PC-9 (cell line): ENCODE measurements around the gene COL23A1. TPM values are rescaled to one million over a fixed set of nuclear protein-coding genes. Genes with fewer than 3 reads are reported as not detected.

Experiments used
- BruUV-seq: library from RNA; stranded (reverse); fragments of 400-500 nt; replicated peaks from 2 replicates; lab custom pipeline; 2021; lab: Mats Ljungman, UMichigan
- CTCF ChIA-PET: fragments of 300-600 bp; sonication (Branson Sonifier 250); formaldehyde crosslinking; loops from one replicate; lab custom pipeline; 2022; ENCODE audit warnings: antibody characterized with exemption; lab: Charles Lee
- POLR2A ChIA-PET: fragments of 300-600 bp; sonication (Branson Sonifier 250); formaldehyde crosslinking; loops from one replicate; lab custom pipeline; 2022; ENCODE audit warnings: antibody characterized with exemption; ENCODE audit not compliant: unreplicated experiment; lab: Charles Lee
- DNase-seq, 2 experiments: peaks; one replicate each; pipeline versions ENCODE4 v3.0.0 to v3.0.0-alpha.2; 2015 to 2022; ENCODE audit warnings: mixed read lengths in 1 of 2
- H2AFZ ChIP-seq: fragments of 200-600 bp; sonication (generic); 2 replicates; pipeline ENCODE4 v1.8.1; 2017; ENCODE audit warnings: antibody characterized with exemption
- H3F3A ChIP-seq: fragments of 200-600 bp; sonication (generic); 2 replicates; pipeline ENCODE4 v1.8.1; 2017; ENCODE audit warnings: antibody characterized with exemption, mild to moderate bottlenecking, low read depth; ENCODE audit not compliant: insufficient read depth
- H3K27ac ChIP-seq: fragments of 200-600 bp; sonication (generic); 2 replicates; pipeline ENCODE4 v1.6.1; 2016; ENCODE audit warnings: mixed run types
- H3K27me3 ChIP-seq: fragments of 200-600 bp; sonication (generic); 2 replicates; pipeline ENCODE4 v1.6.1; 2016; ENCODE audit warnings: low read depth, mixed run types; ENCODE audit not compliant: insufficient read depth
- H3K36me3 ChIP-seq: fragments of 200-600 bp; sonication (generic); 2 replicates; pipeline ENCODE4 v1.6.1; 2016; ENCODE audit warnings: low read depth, mixed run types
- H3K4me1 ChIP-seq: fragments of 200-600 bp; sonication (generic); replicated peaks from 2 replicates; pipeline ENCODE4 v1.6.1; 2016; ENCODE audit warnings: mixed run types; ENCODE audit not compliant: insufficient read depth
- H3K4me2 ChIP-seq: fragments of 200-600 bp; sonication (generic); 2 replicates; pipeline ENCODE4 v1.6.1; 2017; ENCODE audit warnings: mixed run types
- H3K4me3 ChIP-seq: fragments of 200-600 bp; sonication (generic); 2 replicates; pipeline ENCODE4 v1.6.1; 2016; ENCODE audit warnings: mixed run types
- H3K79me2 ChIP-seq: fragments of 200-600 bp; sonication (generic); 2 replicates; pipeline ENCODE4 v1.6.1; 2017; ENCODE audit warnings: low read depth, mixed run types
- H3K9me2 ChIP-seq: fragments of 200-600 bp; sonication (generic); 2 replicates; pipeline ENCODE4 v1.8.1; 2017; ENCODE audit warnings: mild to moderate bottlenecking; ENCODE audit not compliant: insufficient read depth
- H3K9me3 ChIP-seq: fragments of 200-600 bp; sonication (generic); 2 replicates; pipeline ENCODE4 v1.8.1; 2016; ENCODE audit warnings: low read depth; ENCODE audit not compliant: insufficient read depth
- H4K20me1 ChIP-seq: fragments of 200-600 bp; sonication (generic); 2 replicates; pipeline ENCODE4 v1.8.1; 2017; ENCODE audit not compliant: insufficient read depth
- EZH2 ChIP-seq: fragments of 200-600 bp; sonication (generic); IDR thresholded peaks from 2 replicates; pipeline ENCODE4 v1.8.0; 2017; ENCODE audit warnings: antibody characterized with exemption, low read depth
- intact Hi-C: fragments of 100-400 bp; cut with micrococcal nuclease; formaldehyde crosslinking; loops from one replicate; pipeline ENCODE4 v1.10.0; 2022; ENCODE audit not compliant: unreplicated experiment
- total RNA-seq: library from RNA; stranded (reverse); gene quantifications from 2 replicates; pipeline ENCODE4 v1.2.3, GENCODE V29; 2021
- TF ChIP-seq, protein P1 (sequence below): fragments of 200-600 bp; sonication (generic); conservative IDR thresholded peaks from 2 replicates; pipeline ENCODE4 v1.6.1; 2017; ENCODE audit warnings: mixed run types, antibody characterized with exemption, mild to moderate bottlenecking, moderate library complexity

Gene COL23A1
- total RNA-seq, 1 experiment from 2014 or later = not detected

GRCh38 chr5:178193251-178193809 is 396.9 kb downstream of the COL23A1 start:
- intact Hi-C loops = no loop called here
- Histone ChIP-seq H3K27me3 (peaks cover 17% of the 10 kb centered on the region), H3K79me2 (no peaks in the 10 kb centered on the region), H4K20me1 (no peaks in the 10 kb centered on the region), H3K36me3 (no peaks in the 10 kb centered on the region), H3K9me2 (no peaks in the 10 kb centered on the region), H2AFZ (no peak overlapping the region), H3F3A (peaks cover 8% of the 10 kb centered on the region; the same call in 1 of the 2 replicates), H3K4me3 (no peak overlapping the region), H3K9me3 (no peaks in the 10 kb centered on the region), H3K27ac (no peak overlapping the region), H3K4me2 (no peak overlapping the region), H3K4me1 (peaks cover 6% of the 10 kb centered on the region; the same call in 1 of the 2 replicates)
- no peak for DNase-seq
- no TSS peak for BruUV-seq
- CTCF ChIA-PET = no interaction called here
- no peak for TF ChIP-seq EZH2
- TF ChIP-seq, protein P1, sequence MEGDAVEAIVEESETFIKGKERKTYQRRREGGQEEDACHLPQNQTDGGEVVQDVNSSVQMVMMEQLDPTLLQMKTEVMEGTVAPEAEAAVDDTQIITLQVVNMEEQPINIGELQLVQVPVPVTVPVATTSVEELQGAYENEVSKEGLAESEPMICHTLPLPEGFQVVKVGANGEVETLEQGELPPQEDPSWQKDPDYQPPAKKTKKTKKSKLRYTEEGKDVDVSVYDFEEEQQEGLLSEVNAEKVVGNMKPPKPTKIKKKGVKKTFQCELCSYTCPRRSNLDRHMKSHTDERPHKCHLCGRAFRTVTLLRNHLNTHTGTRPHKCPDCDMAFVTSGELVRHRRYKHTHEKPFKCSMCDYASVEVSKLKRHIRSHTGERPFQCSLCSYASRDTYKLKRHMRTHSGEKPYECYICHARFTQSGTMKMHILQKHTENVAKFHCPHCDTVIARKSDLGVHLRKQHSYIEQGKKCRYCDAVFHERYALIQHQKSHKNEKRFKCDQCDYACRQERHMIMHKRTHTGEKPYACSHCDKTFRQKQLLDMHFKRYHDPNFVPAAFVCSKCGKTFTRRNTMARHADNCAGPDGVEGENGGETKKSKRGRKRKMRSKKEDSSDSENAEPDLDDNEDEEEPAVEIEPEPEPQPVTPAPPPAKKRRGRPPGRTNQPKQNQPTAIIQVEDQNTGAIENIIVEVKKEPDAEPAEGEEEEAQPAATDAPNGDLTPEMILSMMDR = no peak
- POLR2A ChIA-PET = no interaction called here

DNA sequence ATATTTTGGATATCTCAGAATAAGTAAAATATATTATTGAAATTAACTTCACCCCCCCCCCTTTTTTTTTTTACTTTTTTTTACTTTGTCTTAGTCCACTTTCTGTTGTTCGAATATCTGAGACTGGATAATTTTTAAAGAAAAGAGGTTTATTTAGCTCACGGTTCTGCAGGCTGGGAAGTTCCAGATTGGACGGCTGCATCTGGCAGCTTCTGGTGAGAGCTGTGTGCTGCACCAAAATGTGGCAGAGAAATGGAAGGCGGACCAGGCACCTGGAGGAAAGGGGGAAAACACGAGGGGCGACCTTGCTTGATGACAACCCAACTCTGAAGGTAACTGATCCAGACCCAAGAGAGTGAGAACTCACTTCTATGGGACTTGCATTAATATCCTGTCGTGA is 397.4 kb downstream of the COL23A1 start:
- Histone ChIP-seq H3K79me2 (no peaks in the 10 kb centered on the region), H3K4me3 (no peak overlapping the region), H3K27ac (no peak overlapping the region), H3K9me3 (no peaks in the 10 kb centered on the region), H4K20me1 (no peaks in the 10 kb centered on the region), H3K4me2 (no peak overlapping the region), H3K4me1 (peaks cover 6% of the 10 kb centered on the region; the same call in 1 of the 2 replicates), H3K9me2 (no peaks in the 10 kb centered on the region), H3K36me3 (no peaks in the 10 kb centered on the region), H2AFZ (no peak overlapping the region), H3F3A (peaks cover 8% of the 10 kb centered on the region; the same call in 1 of the 2 replicates), H3K27me3 (peaks cover 17% of the 10 kb centered on the region)
- BruUV-seq = no TSS peak
- TF ChIP-seq, protein P1 = no peak
- no peak for TF ChIP-seq EZH2
- ChIA-PET POLR2A (no interaction called here), CTCF (no interaction called here)
- DNase-seq = no peak
- intact Hi-C loops = no loop called here

DNA sequence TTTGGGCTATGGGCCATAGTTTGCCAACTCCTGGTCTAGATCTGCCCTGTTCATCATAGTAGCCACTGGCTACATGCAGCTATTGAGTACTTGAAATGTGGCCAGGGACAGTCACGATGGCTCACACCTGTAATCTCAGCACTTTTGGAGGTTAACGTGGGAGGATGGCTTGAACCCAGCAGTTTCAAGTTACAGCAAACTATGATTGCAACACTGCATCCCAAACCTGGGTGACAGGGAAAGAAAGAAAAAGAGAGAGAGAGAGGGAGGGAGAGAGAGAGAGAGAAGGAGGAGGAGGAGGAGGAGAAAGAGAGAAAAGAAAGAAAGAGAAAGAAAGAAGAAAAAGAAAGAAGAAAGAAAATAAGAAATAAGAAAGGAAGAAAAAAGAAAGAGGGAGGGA is 397.9 kb downstream of the COL23A1 start:
- no peaks in the 10 kb centered on the region for H3K9me3 ChIP-seq
- POLR2A ChIA-PET = no interaction called here
- no peak overlapping the region for H3K27ac ChIP-seq
- intact Hi-C loops = no loop called here
- TF ChIP-seq, protein P1 = no peak
- no peak for TF ChIP-seq EZH2
- H3K4me3 ChIP-seq = no peak overlapping the region
- DNase-seq = peak in 1 of 2 experiments; percentile 49
- no TSS peak for BruUV-seq
- peaks cover 6% of the 10 kb centered on the region; the same call in 1 of the 2 replicates for H3K4me1 ChIP-seq
- H3K27me3 ChIP-seq = peaks cover 17% of the 10 kb centered on the region
- H4K20me1 ChIP-seq = no peaks in the 10 kb centered on the region
- peaks cover 8% of the 10 kb centered on the region; the same call in 1 of the 2 replicates for H3F3A ChIP-seq
- H3K36me3 ChIP-seq = no peaks in the 10 kb centered on the region
- no peak overlapping the region for H2AFZ ChIP-seq
- no peak overlapping the region for H3K4me2 ChIP-seq
- no peaks in the 10 kb centered on the region for H3K79me2 ChIP-seq
- no peaks in the 10 kb centered on the region for H3K9me2 ChIP-seq
- CTCF ChIA-PET = interaction anchor here (0.6 kb wide), 1 partner anchor 32 kb away, joined by 3 read pairs; no protein-coding TSS in a partner anchor
